CD4-positive, alpha-beta T cell treated with Interleukin-10 for 1 hour (primary cell): ENCODE data around the gene SGTA.

Experiments
- DNase-seq: peaks from one replicate; pipeline ENCODE4 v3.0.0-alpha.2; 2020

SGTA gene

DNA sequence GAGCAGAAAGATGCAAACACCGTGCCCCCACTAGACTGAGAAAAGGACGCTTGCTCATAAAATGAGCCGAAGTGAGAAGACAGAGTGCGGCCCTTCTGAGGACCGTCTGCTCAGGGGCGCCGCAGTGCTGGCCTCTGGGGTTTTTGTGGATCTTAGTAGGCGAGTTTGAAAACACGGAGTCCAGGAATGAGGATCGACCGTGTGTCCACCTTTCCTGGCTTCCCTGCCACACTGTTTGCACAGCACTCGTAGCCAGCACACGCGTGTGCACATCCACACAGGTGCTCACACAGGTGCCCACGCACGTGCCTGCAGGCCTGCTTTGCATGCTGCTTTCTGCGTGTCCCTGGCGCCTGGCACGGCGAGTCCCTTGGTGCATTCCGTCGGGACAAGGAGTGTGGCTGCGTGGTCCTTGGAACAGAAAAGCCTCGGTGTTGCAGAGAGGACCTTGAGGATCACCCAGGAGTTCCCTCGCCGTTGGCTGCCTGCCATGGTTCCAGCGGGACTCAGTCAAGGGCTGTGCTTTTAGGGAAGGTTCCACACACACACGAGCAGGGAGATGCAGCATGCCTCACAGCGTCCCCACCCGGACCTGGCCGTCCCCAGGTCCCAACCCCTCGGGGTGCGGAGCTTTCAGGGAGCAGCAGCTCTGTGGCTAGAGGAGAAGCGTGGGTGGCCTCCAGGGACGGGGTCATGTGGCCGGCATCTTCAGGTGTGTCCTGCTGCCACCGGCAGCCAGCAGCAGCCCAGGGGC is 26.5 kb upstream of the SGTA start:
- no peak for DNase-seq

- DNase-seq: no peak
Observed at GRCh38 chr19:2808129-2808941, 25.3 kb upstream of the SGTA start.

GRCh38 chr19:2807379-2808128 is 24.5 kb upstream of the SGTA start:
- DNase-seq: no peak

DNA sequence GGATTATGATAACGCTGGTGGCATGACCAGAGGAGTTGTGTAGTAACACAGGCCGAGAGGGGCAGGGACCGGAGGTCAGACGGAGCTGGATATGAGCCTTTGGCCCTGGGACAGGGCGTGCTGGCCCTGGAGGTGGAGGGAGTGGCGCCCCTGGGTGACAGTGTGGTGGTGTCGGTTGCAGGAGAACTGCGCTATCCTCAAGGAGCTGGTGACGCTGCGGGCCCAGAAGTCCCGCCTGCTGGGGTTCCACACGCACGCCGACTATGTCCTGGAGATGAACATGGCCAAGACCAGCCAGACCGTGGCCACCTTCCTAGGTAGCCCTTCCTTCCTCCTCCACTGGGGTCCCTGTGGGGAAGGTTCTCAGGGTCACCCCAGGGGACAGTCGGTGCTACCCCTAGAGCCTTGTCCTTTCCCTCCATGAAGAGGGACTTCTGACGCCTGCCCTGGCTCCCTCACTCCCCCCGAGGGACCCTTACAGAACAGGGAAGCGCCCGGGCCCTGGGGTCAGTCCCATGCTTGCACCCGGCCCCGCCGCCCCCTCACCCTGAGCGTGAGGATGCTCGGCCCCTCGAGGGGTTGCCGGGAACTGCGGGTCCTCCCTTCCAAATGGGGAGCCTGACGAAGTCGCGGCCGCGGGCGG is 23.8 kb upstream of the SGTA start:
- DNase-seq: no peak

DNA sequence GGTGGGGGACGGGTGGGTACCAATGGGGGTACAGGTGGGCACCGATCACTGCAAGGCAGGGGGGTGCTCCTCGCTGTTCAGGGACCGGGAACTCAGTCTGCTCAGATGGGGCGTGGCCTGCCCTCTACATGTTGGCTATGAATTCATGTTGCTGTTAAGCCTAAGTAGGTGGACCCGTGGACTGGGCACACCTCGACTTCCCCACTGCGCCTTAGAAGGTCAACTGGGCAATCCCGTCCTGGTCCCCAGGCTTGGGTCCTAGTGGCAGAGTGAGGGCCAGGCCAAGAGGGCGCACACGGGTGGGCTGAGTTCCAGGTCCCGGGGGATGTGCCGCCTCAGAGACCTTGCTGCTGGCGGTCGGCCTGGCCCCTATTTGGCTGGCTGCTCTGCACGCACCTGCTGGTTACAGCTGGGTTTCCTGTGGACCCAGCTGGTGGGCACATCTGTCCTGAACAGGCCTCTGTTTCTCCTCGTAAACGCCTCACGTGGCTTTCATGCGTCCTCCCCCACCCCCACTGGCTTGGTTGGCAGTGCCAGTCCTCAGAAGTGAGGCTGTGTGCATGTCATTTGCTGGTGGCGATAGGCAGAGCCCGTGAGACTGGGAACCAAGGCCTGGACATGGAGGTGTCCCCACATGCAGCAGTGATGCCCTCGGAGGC is 23.0 kb upstream of the SGTA start:
- no peak for DNase-seq

- DNase-seq: no peak
Observed at GRCh38 chr19:2805261-2805900, 22.3 kb upstream of the SGTA start.

DNA sequence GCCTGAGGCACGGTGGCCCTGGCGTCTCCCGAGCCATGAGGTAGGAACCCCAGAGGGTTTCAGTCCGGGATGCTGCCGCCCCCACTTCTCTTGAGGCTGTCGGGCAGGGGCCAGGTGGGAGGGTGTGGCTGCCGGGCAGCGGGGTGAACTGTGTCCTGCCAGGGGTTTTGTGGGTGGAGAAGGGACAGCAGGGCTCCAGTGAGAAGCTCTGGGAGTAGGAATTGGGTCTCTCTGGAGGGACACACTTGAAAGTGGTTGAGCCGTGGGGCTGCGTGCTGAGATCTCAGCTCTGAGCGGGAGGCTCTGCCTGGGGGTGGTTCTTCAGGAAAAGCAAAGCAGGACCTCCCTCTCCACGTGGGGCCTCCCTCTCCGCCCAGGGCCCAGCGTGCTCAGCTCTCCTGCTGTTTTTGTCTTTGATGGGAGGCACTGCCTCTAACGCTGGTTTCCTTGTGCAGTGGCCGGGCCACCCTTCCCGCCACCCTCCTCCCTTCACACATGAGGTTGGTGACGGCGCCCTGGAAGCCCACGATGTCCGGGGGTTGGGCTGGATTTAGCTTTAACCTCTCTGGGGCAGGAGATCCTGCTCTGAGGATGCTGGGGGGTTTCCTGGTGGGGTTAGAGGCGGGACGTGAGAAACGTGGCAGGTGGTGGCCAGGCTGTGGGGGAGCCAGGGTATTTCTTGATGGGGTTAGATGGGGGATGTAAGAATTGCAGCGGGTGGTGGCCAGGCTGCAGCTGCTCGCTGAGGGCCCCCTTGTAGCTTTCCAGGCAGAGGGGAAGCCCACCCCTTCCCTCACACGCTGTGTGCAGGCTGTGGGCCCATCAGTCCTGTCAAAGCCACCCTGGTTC is 21.3 kb upstream of the SGTA start:
- DNase-seq: no peak

DNA sequence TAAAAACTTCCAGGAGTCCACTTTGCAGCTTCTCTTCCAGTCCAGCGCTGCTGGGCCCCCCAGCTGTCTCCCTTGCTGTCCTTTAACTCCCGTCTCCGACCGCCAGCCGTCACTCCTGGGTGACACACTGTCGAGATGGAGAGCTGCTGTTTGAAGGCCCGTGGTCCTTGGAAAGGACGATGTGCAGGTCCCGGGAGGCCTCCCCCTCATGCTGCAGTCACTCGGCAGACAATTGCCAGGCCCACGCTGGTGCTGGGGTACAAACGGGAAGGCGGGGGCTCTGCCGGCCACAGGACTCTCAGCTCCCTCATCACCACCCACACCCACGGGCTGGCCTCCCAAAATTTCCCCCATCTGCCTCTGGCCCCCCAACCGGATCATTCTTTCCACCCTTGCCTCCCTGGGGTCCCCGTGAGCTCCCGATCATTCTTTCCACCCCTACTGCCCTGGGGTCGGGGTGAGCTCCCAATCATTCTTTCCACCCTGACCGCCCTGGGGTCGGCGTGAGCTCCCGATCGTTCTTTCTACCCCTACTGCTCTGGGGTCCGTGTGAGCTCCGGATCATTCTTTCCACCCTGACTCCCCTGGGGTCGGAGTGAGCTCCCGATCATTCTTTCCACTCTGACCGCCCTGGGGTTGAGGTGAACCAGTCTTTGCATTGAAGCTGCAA is 20.5 kb upstream of the SGTA start:
- no peak for DNase-seq

DNA sequence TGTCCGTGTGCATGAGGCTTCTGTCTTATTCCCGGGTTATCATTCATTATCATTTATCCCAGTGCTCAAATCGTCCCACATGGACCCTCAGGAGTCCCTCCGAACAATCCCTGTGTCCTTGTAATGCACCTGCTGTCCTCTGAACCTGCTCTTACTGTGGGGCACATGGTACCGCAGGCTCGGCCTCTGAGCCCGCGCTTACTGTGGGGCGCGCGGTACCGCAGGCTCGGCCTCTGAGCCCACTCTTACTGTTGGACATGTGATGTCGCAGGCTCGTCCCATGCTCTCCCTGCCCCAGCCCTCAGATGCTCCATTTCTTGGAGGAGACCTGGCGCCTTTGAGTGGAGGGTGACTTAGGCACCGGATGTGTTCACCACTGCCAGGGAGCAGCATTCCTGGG is 19.8 kb upstream of the SGTA start:
- no peak for DNase-seq

DNA sequence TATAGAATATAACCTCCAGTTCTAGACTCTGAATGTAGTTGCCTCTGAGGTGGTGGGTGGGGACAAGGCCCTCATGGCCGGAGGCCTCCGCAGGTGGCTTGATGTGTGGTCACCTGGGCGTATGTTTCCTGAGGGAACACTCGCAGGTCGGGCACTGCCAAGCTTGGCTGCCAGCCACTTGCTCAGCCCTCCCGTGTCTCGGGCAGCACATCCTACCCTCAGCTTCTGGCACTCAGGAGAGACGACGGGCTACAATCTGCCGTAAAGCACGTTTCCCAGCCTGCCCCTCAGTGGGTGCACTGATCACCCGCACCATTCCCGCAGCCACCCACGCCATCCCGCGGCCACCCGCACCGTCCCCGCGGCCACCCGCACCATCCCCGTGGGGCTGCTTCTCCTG is 17.4 kb upstream of the SGTA start:
- no peak for DNase-seq

GRCh38 chr19:2799273-2800020 is 16.4 kb upstream of the SGTA start:
- no peak for DNase-seq

- no peak for DNase-seq
Observed at GRCh38 chr19:2798733-2799132, 15.7 kb upstream of the SGTA start.

GRCh38 chr19:2798158-2798685 is 15.1 kb upstream of the SGTA start:
- no peak for DNase-seq

GRCh38 chr19:2797280-2797679 is 14.2 kb upstream of the SGTA start:
- DNase-seq: no peak

DNA sequence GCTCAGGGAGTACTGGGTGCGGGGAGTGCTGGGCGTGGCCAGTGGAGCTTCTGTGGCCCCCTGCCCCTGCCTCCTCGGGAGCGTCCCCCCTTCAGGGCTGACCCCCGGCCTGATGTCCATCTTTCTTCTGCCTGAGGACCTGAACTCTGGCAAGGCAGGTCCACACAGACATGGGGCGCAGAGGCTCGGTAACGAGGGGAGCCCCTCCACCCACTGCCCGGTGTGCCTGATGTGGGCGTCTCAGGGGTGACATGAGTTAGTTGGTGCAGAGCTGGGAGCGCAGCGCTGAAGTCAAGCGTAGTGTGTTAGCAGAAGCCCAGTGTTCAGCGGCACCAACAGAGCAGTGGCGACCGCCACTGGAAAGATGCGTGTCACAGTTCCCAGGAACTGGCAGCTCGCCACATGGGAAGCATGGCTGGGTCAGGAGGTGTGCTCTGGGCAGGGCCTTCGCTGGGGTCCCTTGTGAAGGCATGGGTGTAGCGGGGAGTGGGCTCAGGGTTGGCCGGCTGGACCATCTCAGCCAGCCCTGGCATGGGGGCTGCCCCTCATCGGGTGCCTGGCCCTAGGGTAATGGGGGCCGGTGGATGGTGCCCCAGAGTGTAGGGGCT is 13.7 kb upstream of the SGTA start:
- no peak for DNase-seq

DNA sequence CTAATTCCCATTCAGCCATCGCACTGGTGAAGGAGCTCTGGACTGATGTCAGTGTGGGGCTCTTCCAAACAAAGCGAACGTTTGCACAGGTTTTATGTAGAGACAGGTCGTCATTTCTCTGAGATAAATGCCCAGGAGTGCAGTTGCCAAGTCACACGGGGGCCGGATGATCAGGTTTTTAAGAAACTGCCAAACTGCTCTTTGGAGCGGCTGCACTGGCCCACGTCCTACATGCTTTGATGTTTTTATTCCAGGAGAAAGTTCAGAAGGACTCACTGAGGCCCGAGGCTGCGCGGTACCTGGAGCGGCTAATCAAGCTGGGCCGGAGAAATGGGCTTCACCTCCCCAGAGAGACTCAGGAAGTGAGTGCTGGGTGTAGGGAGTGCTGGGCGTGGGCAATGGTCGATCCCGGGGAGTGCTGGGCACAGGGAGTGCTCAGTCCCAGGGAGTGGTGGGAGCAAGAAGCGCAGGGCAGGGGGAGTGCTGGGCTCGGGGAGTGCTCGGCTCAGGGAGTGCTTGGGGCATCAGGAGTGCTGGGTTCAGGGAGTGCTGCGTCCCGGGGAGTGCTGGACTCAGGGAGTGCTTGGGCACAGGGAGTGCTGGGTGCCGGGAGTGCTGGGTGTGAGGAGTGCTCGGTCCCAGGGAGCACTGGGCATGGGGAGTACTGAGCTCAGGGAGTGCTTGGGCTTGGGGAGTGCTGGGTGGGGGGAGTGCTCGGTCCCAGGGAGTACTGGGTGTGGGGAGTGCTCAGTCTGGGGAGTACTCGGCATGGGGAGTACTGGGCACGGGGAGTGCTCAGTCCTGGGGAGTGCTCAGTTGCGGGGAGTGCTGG is 13.0 kb upstream of the SGTA start:
- no peak for DNase-seq

- no peak for DNase-seq
Observed at GRCh38 chr19:2793577-2793976, 10.5 kb upstream of the SGTA start.

GRCh38 chr19:2793126-2793525 is 10.1 kb upstream of the SGTA start:
- DNase-seq: no peak
